ENCODE results near the gene RHPN2. TPM values are rescaled to one million over a fixed set of nuclear protein-coding genes. Genes with fewer than 3 reads are reported as not detected.

The RHPN2 gene
- total and polyA plus RNA-seq, 4 experiments from 2014 or later: 0.14 to 0.22 (median 0.20) TPM; not detected in 1

DNA sequence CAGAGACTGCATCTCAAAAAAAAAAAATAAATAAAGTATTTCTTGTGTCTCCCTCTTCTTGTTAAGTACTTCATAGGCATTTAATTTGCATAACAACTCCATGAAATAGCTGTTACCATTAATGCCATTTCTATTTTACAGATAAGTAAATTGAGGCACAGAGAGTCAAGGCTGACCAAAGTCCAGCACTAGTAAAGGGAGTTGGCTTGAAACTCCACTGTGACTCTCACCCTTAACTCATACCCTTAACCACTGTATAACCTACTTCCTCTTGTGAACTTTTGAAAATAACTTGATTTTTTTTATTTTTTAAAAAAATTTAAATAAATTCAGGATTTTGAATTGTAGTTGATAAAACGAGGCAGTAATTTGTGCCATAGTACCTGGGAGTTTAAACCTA lies 22.3 kb upstream of the RHPN2 start:
- CTCF ChIA-PET (ENCODE audit: partially characterized antibody): interaction anchor here (0.7 kb wide), 1 partner anchor 17 kb away, joined by 3 read pairs; no protein-coding TSS in a partner anchor
- DNase-seq: no peak
- intact Hi-C loops (cut with micrococcal nuclease): no loop called here

GRCh38 chr19:33085570-33086128 lies 21.0 kb upstream of the RHPN2 start:
- ChIA-PET POLR2A (ENCODE audit: partially characterized antibody) (interaction anchor here (0.5 kb wide), 1 partner anchor 377 kb away, joined by 3 read pairs; no protein-coding TSS in a partner anchor), CTCF (ENCODE audit: partially characterized antibody) (no interaction called here)
- Histone ChIP-seq H3K4me1 (ENCODE audit: insufficient read depth, low read length) (peaks cover 19% of the 10 kb centered on the region), H3K4me3 (ENCODE audit: low read length in 2 of 2) (no peak overlapping the region), H3K9me3 (ENCODE audit: control insufficient read depth in 1 of 2, low read length in 2 of 2) (no peaks in the 10 kb centered on the region), H3K27ac (ENCODE audit: low read depth, low read length) (no peak overlapping the region), H3K36me3 (ENCODE audit: insufficient read depth, low read length) (peaks cover 12% of the 10 kb centered on the region), H3K27me3 (ENCODE audit: insufficient read depth, low read length) (no peaks in the 10 kb centered on the region)
- no peak for DNase-seq
- Mint-ChIP-seq H3K4me3 (no peak overlapping the region), H3K27me3 (no peaks in the 10 kb centered on the region), H3K4me1 (peaks cover 17 to 29% (median 22%) of the 10 kb centered on the region in 4 donors), H3K36me3 (peaks cover 14 to 30% of the 10 kb centered on the region in 2 donors), H3K27ac (peak overlapping the region in 2 of 7 donors; percentile 19 to 29), H3K9me3 (peaks cover 0 to 4% (median 0%) of the 10 kb centered on the region in 8 donors)
- intact Hi-C loops (cut with micrococcal nuclease): no loop called here

More for the DNA sequence above, 22.3 kb upstream of the RHPN2 start:
- POLR2A ChIA-PET (ENCODE audit: partially characterized antibody): no interaction called here
- Mint-ChIP-seq H3K27ac (no peak overlapping the region), H3K4me1 (peaks cover 4 to 16% (median 12%) of the 10 kb centered on the region in 4 donors), H3K9me3 (peaks cover 0 to 2% (median 0%) of the 10 kb centered on the region in 8 donors), H3K4me3 (no peak overlapping the region), H3K27me3 (no peaks in the 10 kb centered on the region), H3K36me3 (peaks cover 18 to 30% of the 10 kb centered on the region in 2 donors)
- peaks cover 13% of the 10 kb centered on the region for H3K4me1 ChIP-seq (ENCODE audit: insufficient read depth, low read length)
- H3K27ac ChIP-seq (ENCODE audit: low read depth, low read length): no peak overlapping the region
- H3K36me3 ChIP-seq (ENCODE audit: insufficient read depth, low read length): peaks cover 12% of the 10 kb centered on the region
- no peaks in the 10 kb centered on the region for H3K9me3 ChIP-seq (ENCODE audit: control insufficient read depth in 1 of 2, low read length in 2 of 2)
- H3K4me3 ChIP-seq (ENCODE audit: low read length in 2 of 2): no peak overlapping the region
- no peaks in the 10 kb centered on the region for H3K27me3 ChIP-seq (ENCODE audit: insufficient read depth, low read length)

- ChIA-PET CTCF (ENCODE audit: partially characterized antibody) (interaction anchor here (0.7 to 0.8 kb wide), 3 partner anchors 12 to 105 kb away, joined by 3 read pairs; no protein-coding TSS in a partner anchor), POLR2A (ENCODE audit: partially characterized antibody) (interaction anchor here (0.8 to 1.5 kb wide), 4 partner anchors 13 to 292 kb away, joined by 3 to 10 read pairs (median 3); partner anchors contain the start of gene FAAP24)
- Histone ChIP-seq H3K36me3 (ENCODE audit: insufficient read depth, low read length) (no peaks in the 10 kb centered on the region), H3K27me3 (ENCODE audit: insufficient read depth, low read length) (no peaks in the 10 kb centered on the region), H3K27ac (ENCODE audit: low read depth, low read length) (peak within 1 kb of the TSS; percentile 75), H3K9me3 (ENCODE audit: control insufficient read depth in 1 of 2, low read length in 2 of 2) (no peaks in the 10 kb centered on the region), H3K4me3 (ENCODE audit: low read length in 2 of 2) (peak within 1 kb of the TSS; percentile 72 to 98), H3K4me1 (ENCODE audit: insufficient read depth, low read length) (peaks cover 19% of the 10 kb centered on the region)
- Mint-ChIP-seq H3K4me3 (peak within 1 kb of the TSS; percentile 92 to 99 (median 96)), H3K4me1 (peaks cover 17 to 25% (median 18%) of the 10 kb centered on the region in 4 donors), H3K27me3 (no peaks in the 10 kb centered on the region), H3K27ac (peak within 1 kb of the TSS; percentile 89 to 98 (median 95)), H3K9me3 (peaks cover 0 to 2% (median 0%) of the 10 kb centered on the region in 8 donors), H3K36me3 (peaks cover 0 to 16% of the 10 kb centered on the region in 2 donors)
- intact Hi-C loops (cut with micrococcal nuclease): loop anchor here (1.0 to 5.0 kb wide), 4 partner anchors 104 to 406 kb away; partner anchors contain the start of genes ANKRD27, FAAP24, NUDT19 and RGS9BP
- peak; percentile 83 to 89 (median 85) for DNase-seq
These were observed 16.3 kb upstream of the RHPN2 start, which contains the start of gene GPATCH1 for GRCh38 chr19:33080761-33081681. Gene GPATCH1, plus strand, starts transcription at chr19:33081181. Its CDS starts 13 bp downstream, at chr19:33081194.

DNA sequence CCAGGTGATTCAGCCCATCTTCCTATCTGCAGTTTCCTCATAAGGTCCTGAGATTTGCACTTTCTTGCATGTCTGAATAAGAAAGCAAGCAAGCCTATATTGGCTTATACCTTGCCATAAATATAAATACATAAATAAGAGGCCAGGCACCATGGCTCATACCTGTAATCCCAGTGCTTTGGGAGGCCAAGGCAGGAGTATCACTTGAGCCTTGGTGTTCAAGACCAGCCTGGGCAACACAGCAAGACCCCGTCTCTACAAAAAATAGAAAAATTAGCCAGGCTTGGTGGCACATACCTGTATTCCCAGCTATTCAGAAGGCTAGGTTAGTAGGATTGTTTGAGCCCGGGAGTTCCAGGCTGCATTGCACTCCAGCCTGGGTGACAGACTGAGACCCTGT lies 10.8 kb upstream of the RHPN2 start:
- intact Hi-C loops (cut with micrococcal nuclease): no loop called here
- no peak for DNase-seq
- Mint-ChIP-seq H3K4me3 (no peak overlapping the region), H3K4me1 (no peaks in the 10 kb centered on the region), H3K27me3 (peaks cover 0 to 3% of the 10 kb centered on the region in 2 donors), H3K36me3 (no peaks in the 10 kb centered on the region), H3K9me3 (no peaks in the 10 kb centered on the region), H3K27ac (no peak overlapping the region)
- Histone ChIP-seq H3K4me1 (ENCODE audit: insufficient read depth, low read length) (no peaks in the 10 kb centered on the region), H3K36me3 (ENCODE audit: insufficient read depth, low read length) (no peaks in the 10 kb centered on the region), H3K4me3 (ENCODE audit: low read length in 2 of 2) (no peak overlapping the region), H3K27ac (ENCODE audit: low read depth, low read length) (no peak overlapping the region), H3K9me3 (ENCODE audit: control insufficient read depth in 1 of 2, low read length in 2 of 2) (no peaks in the 10 kb centered on the region), H3K27me3 (ENCODE audit: insufficient read depth, low read length) (no peaks in the 10 kb centered on the region)
- POLR2A ChIA-PET (ENCODE audit: partially characterized antibody): interaction anchor here (0.6 kb wide), 1 partner anchor 14 kb away, joined by 3 read pairs; no protein-coding TSS in a partner anchor
- CTCF ChIA-PET (ENCODE audit: partially characterized antibody): no interaction called here

DNA sequence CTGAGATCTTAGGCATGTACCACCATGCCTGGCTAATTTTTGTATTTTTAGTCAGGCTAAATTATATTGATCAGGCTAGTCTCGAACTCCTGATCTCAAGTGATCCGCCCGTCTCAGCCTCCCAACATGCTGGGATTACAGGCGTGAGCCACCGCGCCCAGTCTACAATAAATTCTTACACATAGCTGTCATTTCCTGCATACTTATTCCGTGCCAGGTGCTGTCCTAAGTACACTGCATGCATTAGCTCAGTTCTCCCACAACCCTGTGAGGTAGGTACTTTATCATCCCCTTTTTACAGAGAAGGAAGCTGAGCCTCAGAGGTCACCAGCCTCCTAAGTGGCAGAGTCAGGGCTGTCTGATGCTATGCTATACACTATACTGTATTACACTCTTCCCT lies 7.2 kb upstream of the RHPN2 start:
- POLR2A ChIA-PET (ENCODE audit: partially characterized antibody): no interaction called here
- intact Hi-C loops (cut with micrococcal nuclease): no loop called here
- CTCF ChIA-PET (ENCODE audit: partially characterized antibody): no interaction called here

GRCh38 chr19:33067121-33067520 lies 2.4 kb upstream of the RHPN2 start:
- no peaks in the 10 kb centered on the region for H3K36me3 ChIP-seq (ENCODE audit: insufficient read depth, low read length)
- no peak for DNase-seq
- H3K27ac ChIP-seq (ENCODE audit: low read depth, low read length): no peak overlapping the region
- Mint-ChIP-seq H3K4me1 (peaks cover 0 to 4% (median 2%) of the 10 kb centered on the region in 4 donors), H3K27ac (no peak overlapping the region), H3K4me3 (peak overlapping the region in 2 of 8 donors; percentile 3 to 25), H3K36me3 (no peaks in the 10 kb centered on the region), H3K9me3 (no peaks in the 10 kb centered on the region), H3K27me3 (peaks cover 5 to 12% of the 10 kb centered on the region in 2 donors)
- ChIA-PET POLR2A (ENCODE audit: partially characterized antibody) (interaction anchor here (0.5 to 1.0 kb wide), 2 partner anchors 14 to 21 kb away, joined by 3 read pairs; partner anchors contain the start of gene GPATCH1), CTCF (ENCODE audit: partially characterized antibody) (no interaction called here)
- H3K27me3 ChIP-seq (ENCODE audit: insufficient read depth, low read length): no peaks in the 10 kb centered on the region
- H3K4me3 ChIP-seq (ENCODE audit: low read length in 2 of 2): no peak overlapping the region
- peaks cover 5% of the 10 kb centered on the region for H3K4me1 ChIP-seq (ENCODE audit: insufficient read depth, low read length)
- intact Hi-C loops (cut with micrococcal nuclease): no loop called here
- no peaks in the 10 kb centered on the region for H3K9me3 ChIP-seq (ENCODE audit: control insufficient read depth in 1 of 2, low read length in 2 of 2)

More for the DNA sequence above, 7.2 kb upstream of the RHPN2 start:
- no peak overlapping the region for H3K4me3 Mint-ChIP-seq
- no peak for DNase-seq
- Histone ChIP-seq H3K27ac (ENCODE audit: low read depth, low read length) (no peak overlapping the region), H3K27me3 (ENCODE audit: insufficient read depth, low read length) (no peaks in the 10 kb centered on the region), H3K4me3 (ENCODE audit: low read length in 2 of 2) (no peak overlapping the region), H3K9me3 (ENCODE audit: control insufficient read depth in 1 of 2, low read length in 2 of 2) (no peaks in the 10 kb centered on the region), H3K36me3 (ENCODE audit: insufficient read depth, low read length) (no peaks in the 10 kb centered on the region), H3K4me1 (ENCODE audit: insufficient read depth, low read length) (no peaks in the 10 kb centered on the region)
- H3K4me1 Mint-ChIP-seq: no peaks in the 10 kb centered on the region
- H3K36me3 Mint-ChIP-seq: no peaks in the 10 kb centered on the region
- peaks cover 0 to 3% of the 10 kb centered on the region in 2 donors for H3K27me3 Mint-ChIP-seq
- peak overlapping the region in 2 of 7 donors; percentile 10 to 22 for H3K27ac Mint-ChIP-seq
- H3K9me3 Mint-ChIP-seq: no peaks in the 10 kb centered on the region

- ChIA-PET POLR2A (ENCODE audit: partially characterized antibody) (no interaction called here), CTCF (ENCODE audit: partially characterized antibody) (no interaction called here)
- H3K27me3 ChIP-seq (ENCODE audit: insufficient read depth, low read length): no peaks in the 10 kb centered on the region
- no peak overlapping the region for H3K27ac Mint-ChIP-seq
- peaks cover 0 to 4% (median 2%) of the 10 kb centered on the region in 4 donors for H3K4me1 Mint-ChIP-seq
- peak overlapping the region in 7 of 8 donors; percentile 43 to 76 (median 58) for H3K4me3 Mint-ChIP-seq
- H3K27me3 Mint-ChIP-seq: peaks cover 7 to 13% of the 10 kb centered on the region in 2 donors
- peaks cover 5% of the 10 kb centered on the region for H3K4me1 ChIP-seq (ENCODE audit: insufficient read depth, low read length)
- no peak overlapping the region for H3K27ac ChIP-seq (ENCODE audit: low read depth, low read length)
- no peaks in the 10 kb centered on the region for H3K9me3 Mint-ChIP-seq
- H3K36me3 Mint-ChIP-seq: no peaks in the 10 kb centered on the region
- intact Hi-C loops (cut with micrococcal nuclease): no loop called here
- H3K9me3 ChIP-seq (ENCODE audit: control insufficient read depth in 1 of 2, low read length in 2 of 2): no peaks in the 10 kb centered on the region
- no peak for DNase-seq
- H3K36me3 ChIP-seq (ENCODE audit: insufficient read depth, low read length): no peaks in the 10 kb centered on the region
- no peak overlapping the region for H3K4me3 ChIP-seq (ENCODE audit: low read length in 2 of 2)
These were observed 1.9 kb upstream of the RHPN2 start for GRCh38 chr19:33066543-33066942.

All from CD4-positive, alpha-beta memory T cell (primary cell).